Germinal center (tissue), 1 donor: ENCODE measurements around the gene RYR3.
A peak's percentile ranks its signal among the peaks of the same experiment; 100 is the strongest.
"Not testable (repeated sequence)": the region's sequence is repeated elsewhere in the genome, so short reads cannot be mapped to it uniquely, and the experiment has no call there.

Experiments used
- DNase-seq: peaks from one replicate; pipeline ENCODE4 v3.0.0; 2012; ENCODE audit warnings: mixed read lengths, low spot score

Gene RYR3

GRCh38 chr15:33773969-33774368 lies 463.2 kb downstream of the RYR3 start:
- DNase-seq, result no peak

GRCh38 chr15:33778852-33779251 lies 468.1 kb downstream of the RYR3 start:
- no peak for DNase-seq

GRCh38 chr15:33780011-33780768 lies 469.4 kb downstream of the RYR3 start:
- DNase-seq, result peak; percentile 13

GRCh38 chr15:33782966-33783365 lies 472.2 kb downstream of the RYR3 start:
- DNase-seq, result no peak

DNA sequence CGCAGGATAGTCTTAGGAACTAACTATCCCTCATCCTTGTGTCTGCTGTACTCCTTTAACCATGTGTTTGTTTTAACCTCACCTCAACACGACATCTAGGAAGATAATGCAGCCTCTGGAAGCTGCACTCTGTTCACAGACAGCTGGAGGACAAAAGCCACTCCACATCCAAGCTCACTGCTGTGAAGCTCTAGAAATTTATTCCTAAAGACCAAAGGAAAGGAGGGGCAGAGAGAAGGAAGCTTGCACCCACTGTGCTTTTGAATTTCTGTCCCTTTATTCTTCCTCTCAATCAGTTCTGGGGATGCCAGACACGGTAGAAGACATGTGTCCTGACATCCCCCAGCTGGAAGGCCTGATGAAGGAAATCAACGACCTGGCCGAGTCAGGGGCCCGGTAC lies 474.6 kb downstream of the RYR3 start:
- no peak for DNase-seq

- DNase-seq, result no peak
Measured at GRCh38 chr15:33788906-33789540, 478.3 kb downstream of the RYR3 start.

GRCh38 chr15:33794453-33794852 lies 483.7 kb downstream of the RYR3 start:
- DNase-seq, result no peak

DNA sequence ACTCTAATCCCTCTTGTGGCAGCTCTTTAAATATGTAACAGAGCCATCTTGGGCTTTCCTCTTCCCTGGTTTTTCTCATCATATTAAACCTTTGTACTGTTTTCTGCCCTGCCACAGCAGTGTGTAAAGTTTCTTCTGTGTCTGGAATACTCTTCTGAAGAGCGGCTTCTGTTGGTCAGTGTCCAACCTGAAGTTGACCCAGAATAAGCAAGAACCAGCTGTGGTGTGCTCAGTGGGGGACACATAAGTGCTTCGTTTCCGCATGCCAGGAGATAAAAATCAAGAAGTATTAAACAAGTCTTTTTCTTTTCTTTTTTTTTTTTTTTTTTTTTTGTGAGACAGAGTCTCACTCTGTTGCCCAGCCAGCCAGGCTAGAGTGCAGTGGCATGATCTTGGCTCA lies 484.3 kb downstream of the RYR3 start:
- DNase-seq, result no peak

GRCh38 chr15:33797651-33798050 lies 486.9 kb downstream of the RYR3 start:
- no peak for DNase-seq

DNA sequence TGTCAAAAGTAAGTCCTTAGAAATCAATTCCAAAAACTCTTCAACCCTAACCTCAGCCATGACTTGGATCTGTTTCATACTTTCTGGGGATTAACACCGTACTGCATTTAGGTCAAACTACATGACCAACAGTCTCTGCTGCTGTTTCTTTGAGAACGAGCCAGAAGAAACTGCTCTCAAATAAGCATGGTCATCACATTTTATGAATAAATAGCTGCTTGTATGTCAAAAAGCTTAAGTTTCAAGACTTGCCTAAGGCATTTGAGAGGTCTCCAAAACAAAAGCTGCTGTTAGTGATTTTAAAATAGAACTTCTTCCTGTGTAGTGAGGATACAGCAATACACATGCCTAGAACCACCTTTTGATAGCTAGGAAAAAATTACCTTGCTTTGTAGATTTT lies 491.2 kb downstream of the RYR3 start:
- no peak for DNase-seq

DNA sequence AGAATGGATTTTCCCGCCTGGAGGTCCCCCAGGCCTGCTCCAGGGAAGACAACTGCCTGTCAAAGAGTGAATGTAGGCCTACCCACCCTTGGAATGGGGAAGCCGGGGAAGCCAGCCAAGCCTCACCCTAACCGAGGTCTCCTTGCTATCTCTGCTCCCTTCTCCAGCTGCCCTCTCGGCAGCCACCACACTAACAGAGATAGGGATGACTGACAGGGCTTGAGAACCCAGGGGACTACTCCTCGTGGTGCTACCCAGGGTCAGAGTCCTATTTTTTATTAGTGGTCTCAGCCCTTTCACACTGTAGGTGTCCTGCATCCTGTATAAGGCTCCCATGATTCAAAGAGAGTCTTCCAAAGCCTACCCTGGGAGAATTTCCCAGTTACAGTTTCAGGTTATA lies 496.9 kb downstream of the RYR3 start:
- no peak for DNase-seq

DNA sequence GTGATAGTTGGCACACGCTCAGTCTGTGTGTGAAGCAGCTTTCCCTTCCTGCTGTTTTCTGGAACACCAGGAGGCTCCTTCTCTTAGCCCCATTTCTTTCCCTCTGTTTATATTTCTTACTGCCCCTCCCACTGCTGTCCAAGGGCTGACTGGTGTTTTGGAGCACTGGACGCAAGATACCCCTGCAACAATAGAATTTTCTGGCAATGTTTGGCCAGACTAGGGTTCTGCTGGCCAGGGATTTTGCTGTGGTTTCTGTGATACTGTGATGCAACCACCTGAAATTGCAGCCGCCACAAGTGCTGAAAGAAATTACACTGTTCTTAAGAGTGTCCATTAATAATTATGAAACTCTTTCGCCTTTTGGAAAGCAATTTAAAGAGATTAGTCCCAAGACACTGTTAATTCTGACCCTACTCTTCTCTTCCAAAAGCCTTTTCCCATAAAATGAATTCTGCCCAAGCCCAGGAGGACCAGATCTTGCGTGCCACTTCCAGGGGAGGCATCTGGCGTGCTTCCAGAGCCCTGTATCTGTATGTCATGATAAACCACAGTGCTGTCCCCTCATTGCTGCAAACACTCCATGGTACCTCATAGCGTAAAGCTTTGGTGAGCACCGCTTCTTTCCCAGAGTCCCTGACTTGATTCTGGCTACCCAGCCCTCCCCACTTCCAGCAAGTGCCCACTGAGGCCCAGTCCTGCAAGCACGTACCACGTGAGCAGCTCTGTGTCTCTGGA lies 498.1 kb downstream of the RYR3 start:
- DNase-seq, result no peak

GRCh38 chr15:33810073-33810595 lies 499.4 kb downstream of the RYR3 start:
- no peak for DNase-seq

- DNase-seq, result no peak
Measured at GRCh38 chr15:33810806-33811205, 500.0 kb downstream of the RYR3 start.

DNA sequence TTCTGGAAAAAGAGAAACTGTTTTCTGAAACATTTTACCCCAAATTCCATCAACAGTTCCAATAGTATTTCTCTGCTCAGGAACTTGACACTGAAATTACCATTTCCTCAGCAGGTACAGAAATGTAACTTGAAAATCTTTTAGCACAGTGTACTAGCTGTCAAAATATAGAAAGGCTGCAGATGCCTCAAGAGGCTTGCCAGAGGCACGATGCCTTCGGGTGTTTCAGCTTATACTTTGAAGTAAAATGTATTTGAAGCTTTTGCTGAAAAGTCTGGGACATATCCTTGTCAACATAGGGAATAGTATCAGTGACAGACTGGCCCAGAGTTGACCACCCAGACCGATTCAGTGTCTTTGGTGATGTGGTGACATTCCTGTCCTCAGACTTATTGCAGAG lies 503.1 kb downstream of the RYR3 start:
- DNase-seq, result no peak

GRCh38 chr15:33819499-33819898 lies 508.7 kb downstream of the RYR3 start:
- DNase-seq, result not testable (repeated sequence)

- DNase-seq, result no peak
Measured at GRCh38 chr15:33822479-33822878, 511.7 kb downstream of the RYR3 start.

DNA sequence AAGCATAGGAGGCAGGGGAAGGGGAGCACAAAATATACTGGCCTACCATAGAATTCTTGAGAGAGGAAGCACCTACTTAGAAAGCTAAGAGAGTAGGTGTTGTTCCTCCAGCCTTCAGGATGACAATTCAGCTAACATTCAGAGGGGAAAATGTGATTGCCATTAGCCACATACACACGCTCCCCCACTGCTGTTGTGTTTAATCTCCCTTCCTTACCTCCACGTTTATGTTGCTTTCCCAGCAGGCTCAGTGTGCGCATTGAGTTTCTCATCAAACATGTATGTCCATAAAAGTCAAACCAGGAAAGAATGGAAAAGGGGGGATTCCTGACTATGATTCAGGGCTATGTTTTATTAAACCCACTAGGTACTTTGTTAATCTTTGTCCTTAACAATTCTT lies 512.4 kb downstream of the RYR3 start:
- no peak for DNase-seq

DNA sequence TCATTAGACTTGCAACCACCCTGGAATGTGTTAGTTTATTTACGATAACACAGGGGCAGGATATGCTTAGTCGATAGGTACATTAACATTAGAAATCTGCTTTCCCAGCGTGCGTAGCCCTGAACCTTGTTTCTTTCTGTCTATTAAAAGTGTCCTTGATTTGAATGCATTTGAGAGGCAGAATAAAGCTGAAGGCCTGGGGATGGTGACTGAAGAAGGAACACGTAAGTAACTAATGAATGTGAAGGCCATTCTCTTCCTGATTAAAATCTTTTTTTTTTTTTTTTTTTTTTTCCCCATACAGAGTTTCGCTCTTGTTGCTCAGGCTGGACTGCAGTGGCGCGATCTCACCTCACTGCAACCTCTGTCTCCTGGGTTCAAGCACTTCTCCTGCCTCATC lies 514.7 kb downstream of the RYR3 start:
- no peak for DNase-seq

DNA sequence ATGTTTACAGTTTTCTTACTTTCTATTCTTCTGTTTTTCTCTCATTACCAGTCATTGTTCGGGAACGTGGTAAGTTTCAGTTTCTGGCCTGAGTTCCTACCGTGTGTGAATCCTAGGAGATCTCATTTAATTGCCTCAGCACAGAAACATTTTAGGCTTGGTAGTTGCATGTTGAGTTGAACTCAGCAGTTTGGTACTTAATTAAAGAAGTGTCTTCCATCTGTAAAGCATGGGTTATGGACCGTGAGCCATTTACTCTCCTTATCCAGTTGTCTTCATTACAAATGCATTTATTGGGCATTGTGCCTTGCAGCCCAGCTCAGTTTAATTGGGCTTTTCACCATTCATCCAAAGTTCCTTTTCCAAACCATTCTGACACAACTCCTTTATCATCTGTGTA lies 515.4 kb downstream of the RYR3 start:
- DNase-seq, result no peak

- DNase-seq, result no peak
Measured at GRCh38 chr15:33830351-33830750, 519.6 kb downstream of the RYR3 start.

DNA sequence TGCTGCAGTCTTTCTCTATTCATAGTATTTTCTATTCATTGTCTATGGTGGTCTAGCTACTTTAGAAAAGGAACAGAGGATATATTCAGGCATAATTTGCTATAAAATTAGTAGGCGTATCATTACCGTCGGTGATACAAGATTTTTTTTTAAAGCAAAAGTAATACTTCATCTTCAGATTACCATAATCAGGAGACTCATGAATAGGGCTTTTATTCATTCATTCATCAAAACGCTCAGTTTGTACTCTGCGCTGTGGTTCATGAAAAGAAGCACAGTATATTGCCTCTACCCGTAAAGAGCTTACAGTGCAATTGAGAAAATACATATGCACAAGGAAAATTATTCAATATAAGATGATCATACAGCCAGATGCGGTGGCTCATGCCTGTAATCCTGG lies 520.9 kb downstream of the RYR3 start:
- no peak for DNase-seq
